HL-60 (cell line): Measurements from ENCODE around the gene LARP1.
"Not testable (repeated sequence)": the region's sequence is repeated elsewhere in the genome, so short reads cannot be mapped to it uniquely, and the experiment has no call there.

Experiments
- DNase-seq, 2 experiments: peaks; one replicate each; pipeline ENCODE4 v3.0.0-alpha.2; 2010 to 2020; ENCODE audit warnings: low read depth in 1 of 2, low spot score in 1 of 2
- H3K27ac ChIP-seq: fragments of 250-450 bp; sonication (Bioruptor Pico); replicated peaks from 2 replicates; pipeline ENCODE4 v1.5.1; 2020; ENCODE audit warnings: mild to moderate bottlenecking, moderate library complexity
- H3K27me3 ChIP-seq: fragments of 250-450 bp; sonication (Bioruptor Pico); 2 replicates; pipeline ENCODE4 v1.5.1; 2021; ENCODE audit warnings: mild to moderate bottlenecking, moderate library complexity; ENCODE audit not compliant: insufficient read depth, poor library complexity, severe bottlenecking
- H3K4me3 ChIP-seq: replicated peaks from 2 replicates; pipeline ENCODE4 v1.5.1; 2011; ENCODE audit warnings: mild to moderate bottlenecking, control low read depth, low read length; ENCODE audit not compliant: insufficient read depth
- CTCF ChIP-seq: IDR thresholded peaks from one replicate; pipeline ENCODE4 v1.5.1; 2011; ENCODE audit warnings: low read length, control low read depth, inconsistent platforms; ENCODE audit not compliant: insufficient read depth
- GABPA ChIP-seq: IDR thresholded peaks from 2 replicates; pipeline ENCODE4 v1.6.1; 2012; ENCODE audit warnings: low read depth
- POLR2AphosphoS5 ChIP-seq: IDR thresholded peaks from 2 replicates; pipeline ENCODE4 v1.6.1; 2012; ENCODE audit warnings: low read depth
- REST ChIP-seq: IDR thresholded peaks from 2 replicates; pipeline ENCODE4 v1.6.1; 2012; ENCODE audit warnings: low read depth; ENCODE audit not compliant: insufficient replicate concordance
- SPI1 ChIP-seq: IDR thresholded peaks from 2 replicates; pipeline ENCODE4 v1.6.1; 2012; ENCODE audit warnings: low read depth, mild to moderate bottlenecking, borderline replicate concordance

Gene LARP1

GRCh38 chr5:154817815-154818214 lies 62.6 kb downstream of the LARP1 start:
- Histone ChIP-seq H3K4me3 (no peak overlapping the region), H3K27ac (no peak overlapping the region), H3K27me3 (no peaks in the 10 kb centered on the region)
- DNase-seq = no peak
- TF ChIP-seq SPI1 (no peak), CTCF (no peak), POLR2AphosphoS5 (no peak), REST (no peak), GABPA (no peak)

GRCh38 chr5:154818471-154819116 lies 63.4 kb downstream of the LARP1 start:
- Histone ChIP-seq H3K4me3 (no peak overlapping the region), H3K27me3 (no peaks in the 10 kb centered on the region), H3K27ac (0 out of 2 replicates have a peak overlapping the region, but pooled peaks have one; percentile 3)
- TF ChIP-seq POLR2AphosphoS5 (peak; percentile 39; the same call in 1 of the 2 replicates), CTCF (no peak)
- DNase-seq = no peak

- Histone ChIP-seq H3K4me3 (no peak overlapping the region), H3K27me3 (no peaks in the 10 kb centered on the region), H3K27ac (no peak overlapping the region)
- TF ChIP-seq REST = no peak
- TF ChIP-seq GABPA = no peak
- no peak for TF ChIP-seq CTCF
- TF ChIP-seq SPI1 = no peak
- no peak for TF ChIP-seq POLR2AphosphoS5
- DNase-seq = no peak
These were observed 64.4 kb downstream of the LARP1 start for GRCh38 chr5:154819546-154819945.

- H3K27ac ChIP-seq = no peak overlapping the region
- H3K4me3 ChIP-seq = no peak overlapping the region
- H3K27me3 ChIP-seq = no peaks in the 10 kb centered on the region
- no peak for DNase-seq
- TF ChIP-seq GABPA (no peak), POLR2AphosphoS5 (no peak), SPI1 (no peak), REST (no peak), CTCF (no peak)
These were observed 65.2 kb downstream of the LARP1 start for GRCh38 chr5:154820383-154820782.

- not testable (repeated sequence) for DNase-seq, H3K27ac ChIP-seq, H3K4me3 ChIP-seq, H3K27me3 ChIP-seq
These were observed 67.7 kb downstream of the LARP1 start for GRCh38 chr5:154822896-154823295.
